KOPT-K1 (cell line): ENCODE data around the gene TRUB2.
"Not testable (repeated sequence)": the region's sequence is repeated elsewhere in the genome, so short reads cannot be mapped to it uniquely, and the experiment has no call there.

Source experiments
- H3K27ac ChIP-seq: fragments of 200-600 bp; sonication (generic); 2 replicates; pipeline ENCODE4 v1.5.1; 2016; ENCODE audit warnings: antibody characterized with exemption, mild to moderate bottlenecking, low read depth, low read length; ENCODE audit not compliant: poor library complexity, severe bottlenecking
- H3K36me3 ChIP-seq: fragments of 200-600 bp; sonication (generic); 2 replicates; pipeline ENCODE4 v1.5.1; 2017; ENCODE audit warnings: antibody characterized with exemption, mild to moderate bottlenecking, low read length, moderate library complexity; ENCODE audit not compliant: insufficient read depth
- H3K9me3 ChIP-seq: fragments of 200-600 bp; sonication (generic); 2 replicates; pipeline ENCODE4 v1.5.1; 2017; ENCODE audit warnings: antibody characterized with exemption, low read length, mild to moderate bottlenecking; ENCODE audit not compliant: insufficient read depth, poor library complexity, severe bottlenecking

The TRUB2 gene

GRCh38 chr9:128349772-128350171, 27.5 kb upstream of the TRUB2 start:
- Histone ChIP-seq H3K36me3 (peaks cover 46% of the 10 kb centered on the region), H3K9me3 (no peaks in the 10 kb centered on the region), H3K27ac (no peak overlapping the region)

GRCh38 chr9:128349125-128349524, 26.9 kb upstream of the TRUB2 start:
- Histone ChIP-seq H3K27ac (no peak overlapping the region), H3K36me3 (peaks cover 53% of the 10 kb centered on the region), H3K9me3 (no peaks in the 10 kb centered on the region)

- no peak overlapping the region for H3K27ac ChIP-seq
- H3K9me3 ChIP-seq = no peaks in the 10 kb centered on the region
- peaks cover 54% of the 10 kb centered on the region for H3K36me3 ChIP-seq
These were observed 22.8 kb upstream of the TRUB2 start for GRCh38 chr9:128344931-128345605.

- Histone ChIP-seq H3K9me3 (no peaks in the 10 kb centered on the region), H3K36me3 (peaks cover 43% of the 10 kb centered on the region), H3K27ac (no peak overlapping the region)
These were observed 21.6 kb upstream of the TRUB2 start for GRCh38 chr9:128343855-128344254.

- Histone ChIP-seq H3K9me3 (no peaks in the 10 kb centered on the region), H3K36me3 (peaks cover 40% of the 10 kb centered on the region), H3K27ac (no peak overlapping the region)
These were observed 20.9 kb upstream of the TRUB2 start for GRCh38 chr9:128342971-128343680.

- Histone ChIP-seq H3K9me3 (no peaks in the 10 kb centered on the region), H3K27ac (peak overlapping the region; percentile 48)
These were observed 19.2 kb upstream of the TRUB2 start for GRCh38 chr9:128341435-128341849.

GRCh38 chr9:128340691-128341434, 18.6 kb upstream of the TRUB2 start:
- H3K9me3 ChIP-seq = no peaks in the 10 kb centered on the region
- peak overlapping the region; percentile 48 for H3K27ac ChIP-seq
- H3K36me3 ChIP-seq = peaks cover 32% of the 10 kb centered on the region

More at GRCh38 chr9:128341435-128341849, 19.2 kb upstream of the TRUB2 start:
- H3K36me3 ChIP-seq = peaks cover 34% of the 10 kb centered on the region

- H3K27ac ChIP-seq = peak within 1 kb of the TSS; percentile 48
These were observed 17.8 kb upstream of the TRUB2 start, which contains the start of gene SLC27A4 for GRCh38 chr9:128339761-128340690. Gene SLC27A4 (plus strand): TSS chr9:128340527. CDS start chr9:128343133, 2,606 bp downstream.

GRCh38 chr9:128338852-128339614, 16.8 kb upstream of the TRUB2 start:
- H3K27ac ChIP-seq, H3K9me3 ChIP-seq: not testable (repeated sequence)
- H3K36me3 ChIP-seq = peaks cover 14% of the 10 kb centered on the region

More at GRCh38 chr9:128339761-128340690, 17.8 kb upstream of the TRUB2 start, which contains the start of gene SLC27A4:
- Histone ChIP-seq H3K9me3 (no peaks in the 10 kb centered on the region), H3K36me3 (peaks cover 24% of the 10 kb centered on the region)

GRCh38 chr9:128337936-128338335, 15.7 kb upstream of the TRUB2 start:
- Histone ChIP-seq H3K9me3 (no peaks in the 10 kb centered on the region), H3K36me3 (peaks cover 12% of the 10 kb centered on the region), H3K27ac (no peak overlapping the region)

GRCh38 chr9:128335914-128336313, 13.7 kb upstream of the TRUB2 start:
- H3K9me3 ChIP-seq = no peaks in the 10 kb centered on the region
- peaks cover 18% of the 10 kb centered on the region; the same call in 1 of the 2 replicates for H3K36me3 ChIP-seq
- no peak overlapping the region for H3K27ac ChIP-seq

GRCh38 chr9:128335161-128335560, 12.9 kb upstream of the TRUB2 start:
- no peak overlapping the region for H3K27ac ChIP-seq
- peaks cover 18% of the 10 kb centered on the region; the same call in 1 of the 2 replicates for H3K36me3 ChIP-seq
- H3K9me3 ChIP-seq = no peaks in the 10 kb centered on the region

GRCh38 chr9:128333451-128333869, 11.2 kb upstream of the TRUB2 start:
- no peak overlapping the region for H3K27ac ChIP-seq
- H3K9me3 ChIP-seq = no peaks in the 10 kb centered on the region
- peaks cover 26% of the 10 kb centered on the region; the same call in 1 of the 2 replicates for H3K36me3 ChIP-seq

GRCh38 chr9:128325629-128326028, 3.4 kb upstream of the TRUB2 start:
- Histone ChIP-seq H3K36me3 (peaks cover 48% of the 10 kb centered on the region), H3K27ac (no peak overlapping the region), H3K9me3 (no peaks in the 10 kb centered on the region)
